Colonic mucosa (tissue), 4 donors: ENCODE data around the gene ERI2. TPM values are rescaled to one million over a fixed set of nuclear protein-coding genes. Genes with fewer than 3 reads are reported as not detected.

ENCODE experiments used
- DNase-seq: peaks from one replicate; pipeline ENCODE4 v3.0.0-alpha.2; 2020
- H3K27ac ChIP-seq: fragments of 200-600 bp; one replicate; pipeline ENCODE4 v1.8.0; 2021
- H3K27me3 ChIP-seq: fragments of 200-600 bp; one replicate; pipeline ENCODE4 v1.8.0; 2021
- H3K36me3 ChIP-seq: fragments of 200-600 bp; one replicate; pipeline ENCODE4 v1.8.0; 2021
- H3K4me1 ChIP-seq: fragments of 200-600 bp; one replicate; pipeline ENCODE4 v1.8.0; 2021; ENCODE audit warnings: mild to moderate bottlenecking
- H3K4me3 ChIP-seq: fragments of 200-600 bp; one replicate; pipeline ENCODE4 v1.8.0; 2021
- H3K9ac ChIP-seq, 2 donors: one replicate each; pipeline ENCODE4 v1.7.0; 2013; ENCODE audit warnings: control low read depth in 2 of 2, low read depth in 2 of 2, low read length in 2 of 2
- H3K9me3 ChIP-seq: fragments of 200-600 bp; one replicate; pipeline ENCODE4 v1.8.0; 2021
- CTCF ChIP-seq: fragments of 200-600 bp; IDR thresholded peaks from one replicate; pipeline ENCODE4 v1.8.0; 2022; ENCODE audit warnings: antibody characterized with exemption, mild to moderate bottlenecking
- intact Hi-C: fragments of 100-400 bp; cut with DNase I; formaldehyde crosslinking; loops from one replicate; pipeline ENCODE4 v1.14.1; 2022
- total RNA-seq, 2 donors: library from RNA; stranded (reverse); fragmentation: NEBNext Ultra II Directional in 1 of 2; extraction: Animal tissue kit (Norgen Biotek cat#: 25700) in 1 of 2; gene quantifications; one replicate each; pipeline ENCODE4 v1.2.1, GENCODE V29; 2021
- donor health status: healthy.
- donor health status: DM: no; HTN: no; CAD: no.
- donor health status: DM: no; HTN: no; CAD: no.

The ERI2 gene
- total RNA-seq, 2 donors from 2014 or later, result 28.7 to 43.8 TPM

- TF ChIP-seq CTCF, result no peak
- no peaks in the 10 kb centered on the region for H3K9me3 ChIP-seq
- no peaks in the 10 kb centered on the region for H3K36me3 ChIP-seq
- H3K27me3 ChIP-seq, result no peaks in the 10 kb centered on the region
- intact Hi-C loops, result no loop called here
- H3K4me1 ChIP-seq, result no peaks in the 10 kb centered on the region
- no peak for DNase-seq
- no peak overlapping the region for H3K9ac ChIP-seq
- no peak overlapping the region for H3K4me3 ChIP-seq
- H3K27ac ChIP-seq, result no peak overlapping the region
These were observed 3.1 kb downstream of the ERI2 start for GRCh38 chr16:20803192-20803560.

GRCh38 chr16:20801278-20801677, 5.0 kb downstream of the ERI2 start:
- H3K4me1 ChIP-seq, result no peaks in the 10 kb centered on the region
- no peaks in the 10 kb centered on the region for H3K27me3 ChIP-seq
- intact Hi-C loops, result no loop called here
- H3K4me3 ChIP-seq, result no peak overlapping the region
- no peak overlapping the region for H3K9ac ChIP-seq
- no peaks in the 10 kb centered on the region for H3K36me3 ChIP-seq
- no peak for DNase-seq
- TF ChIP-seq CTCF, result no peak
- H3K9me3 ChIP-seq, result no peaks in the 10 kb centered on the region
- no peak overlapping the region for H3K27ac ChIP-seq

- no peak overlapping the region for H3K9ac ChIP-seq
- H3K9me3 ChIP-seq, result no peaks in the 10 kb centered on the region
- no peak overlapping the region for H3K4me3 ChIP-seq
- H3K4me1 ChIP-seq, result no peaks in the 10 kb centered on the region
- no peak overlapping the region for H3K27ac ChIP-seq
- intact Hi-C loops, result no loop called here
- H3K36me3 ChIP-seq, result no peaks in the 10 kb centered on the region
- no peaks in the 10 kb centered on the region for H3K27me3 ChIP-seq
- no peak for TF ChIP-seq CTCF
- DNase-seq, result no peak
These were observed 6.7 kb downstream of the ERI2 start for GRCh38 chr16:20799599-20799998.

- H3K9ac ChIP-seq, result no peak overlapping the region
- no peaks in the 10 kb centered on the region for H3K4me1 ChIP-seq
- intact Hi-C loops, result no loop called here
- H3K36me3 ChIP-seq, result no peaks in the 10 kb centered on the region
- H3K27ac ChIP-seq, result no peak overlapping the region
- no peak for DNase-seq
- no peak for TF ChIP-seq CTCF
- H3K27me3 ChIP-seq, result no peaks in the 10 kb centered on the region
- H3K9me3 ChIP-seq, result no peaks in the 10 kb centered on the region
- no peak overlapping the region for H3K4me3 ChIP-seq
These were observed 7.9 kb downstream of the ERI2 start for GRCh38 chr16:20798364-20798763.

GRCh38 chr16:20791923-20792612, 14.2 kb downstream of the ERI2 start:
- no peak overlapping the region for H3K27ac ChIP-seq
- H3K9me3 ChIP-seq, result no peaks in the 10 kb centered on the region
- H3K4me1 ChIP-seq, result no peaks in the 10 kb centered on the region
- H3K4me3 ChIP-seq, result no peak overlapping the region
- intact Hi-C loops, result no loop called here
- DNase-seq, result no peak
- no peak overlapping the region for H3K9ac ChIP-seq
- no peak for TF ChIP-seq CTCF
- no peaks in the 10 kb centered on the region for H3K36me3 ChIP-seq
- H3K27me3 ChIP-seq, result no peaks in the 10 kb centered on the region
